GM19438 (cell line): ENCODE measurements around the gene ZNF675.
"Not testable (repeated sequence)": the region's sequence is repeated elsewhere in the genome, so short reads cannot be mapped to it uniquely, and the experiment has no call there.

Source experiments
- ATAC-seq: cut with Tn5 transposase; IDR thresholded peaks from one replicate; pipeline ENCODE4 v1.9.1; 2021; ENCODE audit warnings: low read depth; ENCODE audit not compliant: unreplicated experiment

Gene ZNF675

GRCh38 chr19:23686621-23687423 lies at the start of gene ZNF675:
Gene ZNF675 (minus strand): TSS chr19:23687212. CDS start chr19:23687033, 179 bp downstream.
- peak; percentile 78 for ATAC-seq

- not testable (repeated sequence) for ATAC-seq
Measured at GRCh38 chr19:23730729-23731465, 43.9 kb upstream of the ZNF675 start.

- ATAC-seq = not testable (repeated sequence)
Measured at GRCh38 chr19:23724161-23724560, 37.1 kb upstream of the ZNF675 start.

DNA sequence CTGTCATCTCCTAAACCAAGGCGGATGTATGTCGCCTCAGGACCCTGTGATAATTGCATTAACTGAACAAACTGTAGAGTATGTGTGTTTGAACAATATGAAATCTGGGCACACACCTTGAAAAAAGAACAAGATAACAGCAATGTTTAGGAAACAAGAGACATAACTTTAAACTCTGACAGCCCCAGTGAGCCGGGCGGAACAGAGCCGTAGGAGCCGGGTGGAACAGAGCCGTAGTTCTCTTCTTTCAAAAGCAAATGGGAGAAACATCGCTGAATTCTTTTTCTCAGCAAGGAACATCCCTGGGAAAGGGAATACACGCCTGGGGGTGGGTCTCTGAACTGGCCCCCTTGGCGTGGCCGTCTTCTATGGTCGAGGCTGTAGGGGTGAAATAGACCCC lies 31.8 kb upstream of the ZNF675 start:
- no peak for ATAC-seq

DNA sequence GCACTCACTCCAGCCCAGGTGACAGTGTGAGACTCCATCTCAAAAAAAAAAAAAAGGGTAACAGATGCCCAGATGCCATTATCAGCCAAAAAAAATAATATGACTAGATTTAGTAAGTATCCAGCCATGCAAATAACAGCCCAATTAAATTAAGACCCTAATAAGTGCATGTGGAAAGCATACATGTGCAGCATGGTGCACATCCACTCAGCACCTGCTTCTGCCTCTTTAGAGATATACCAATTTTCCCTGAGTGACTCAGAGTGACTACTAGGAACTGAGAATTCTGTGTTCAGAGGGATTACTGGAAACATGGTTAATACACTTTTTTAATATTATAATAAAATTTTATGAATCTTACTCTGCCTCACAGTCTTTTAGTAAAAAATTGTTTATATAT lies 29.8 kb upstream of the ZNF675 start:
- ATAC-seq = no peak

- no peak for ATAC-seq
Measured at GRCh38 chr19:23709347-23709746, 22.3 kb upstream of the ZNF675 start.

DNA sequence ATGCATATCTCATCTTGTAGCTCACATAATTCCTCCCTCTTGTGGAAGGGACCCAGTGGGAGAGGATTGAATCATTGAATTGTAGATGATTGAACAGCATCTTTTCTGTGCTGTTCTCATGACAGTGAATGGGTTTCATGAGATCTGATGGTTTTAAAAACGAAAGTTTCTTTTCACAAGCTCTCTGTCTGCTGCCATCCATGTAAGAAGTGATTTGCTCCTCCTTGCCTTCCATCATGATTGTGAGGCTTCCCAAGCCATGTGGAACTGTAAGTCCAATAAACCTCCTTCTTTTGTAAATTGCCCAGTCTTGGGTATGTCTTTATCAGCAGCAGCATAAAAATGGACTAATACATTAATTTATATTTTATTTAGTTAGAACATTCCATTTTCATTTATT lies 19.6 kb upstream of the ZNF675 start:
- ATAC-seq = no peak

DNA sequence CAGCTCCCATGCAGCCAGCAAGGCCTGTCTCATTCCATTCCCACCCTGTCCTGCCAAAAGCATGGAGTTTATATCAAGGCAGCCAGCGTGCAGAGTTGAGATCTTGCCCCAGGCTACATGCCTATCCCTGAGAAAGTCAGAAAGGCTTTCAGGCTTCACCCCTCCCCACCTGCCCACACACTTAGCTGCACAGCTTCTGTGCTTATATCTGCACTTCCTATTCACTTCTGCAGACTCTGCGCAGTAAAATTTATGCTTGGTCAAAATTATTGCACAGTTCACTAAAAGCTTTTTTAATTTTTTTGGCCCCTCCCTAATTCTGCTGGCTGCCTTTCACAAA lies 12.5 kb upstream of the ZNF675 start:
- ATAC-seq = no peak

GRCh38 chr19:23698711-23699520 lies 11.9 kb upstream of the ZNF675 start:
- no peak for ATAC-seq

DNA sequence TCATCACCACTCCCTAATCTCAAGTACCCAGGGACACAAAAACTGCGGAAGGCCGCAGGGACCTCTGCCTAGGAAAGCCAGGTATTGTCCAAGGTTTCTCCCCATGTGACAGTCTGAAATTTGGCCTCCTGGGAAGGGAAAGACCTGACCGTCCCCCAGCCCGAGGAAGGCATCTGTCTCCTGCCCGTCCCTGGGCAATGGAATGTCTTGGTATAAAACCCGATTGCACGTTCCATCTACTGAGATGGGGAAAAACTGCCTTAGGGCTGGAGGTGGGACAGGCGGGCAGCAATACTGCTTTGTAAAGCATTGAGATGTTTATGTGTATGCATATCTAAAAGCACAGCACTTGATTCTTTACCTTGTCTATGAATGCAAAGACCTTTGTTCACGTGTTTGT lies 5.9 kb upstream of the ZNF675 start:
- not testable (repeated sequence) for ATAC-seq

DNA sequence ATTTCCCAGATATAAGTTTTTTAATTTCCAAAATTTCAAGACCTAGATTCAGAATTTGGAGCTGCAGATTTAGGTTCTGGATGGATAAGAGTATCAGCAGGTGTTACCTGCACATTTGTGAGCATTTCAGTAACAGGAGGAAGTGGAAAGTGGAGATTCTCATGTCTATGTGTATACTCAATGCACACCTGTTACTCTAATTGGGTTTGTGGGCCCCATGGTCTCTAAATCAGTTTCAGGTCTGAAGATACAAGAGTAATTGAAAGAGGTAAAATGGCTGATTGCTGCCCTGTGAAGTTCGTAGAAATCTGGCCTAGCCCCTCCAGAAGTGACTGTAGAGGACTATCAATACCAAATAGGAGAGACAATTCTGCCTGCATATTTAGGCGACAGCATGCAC lies 13.9 kb downstream of the ZNF675 start:
- ATAC-seq = no peak

- not testable (repeated sequence) for ATAC-seq
Measured at GRCh38 chr19:23668606-23669005, 18.4 kb downstream of the ZNF675 start.

- no peak for ATAC-seq
Measured at GRCh38 chr19:23665651-23666410, 21.2 kb downstream of the ZNF675 start.

DNA sequence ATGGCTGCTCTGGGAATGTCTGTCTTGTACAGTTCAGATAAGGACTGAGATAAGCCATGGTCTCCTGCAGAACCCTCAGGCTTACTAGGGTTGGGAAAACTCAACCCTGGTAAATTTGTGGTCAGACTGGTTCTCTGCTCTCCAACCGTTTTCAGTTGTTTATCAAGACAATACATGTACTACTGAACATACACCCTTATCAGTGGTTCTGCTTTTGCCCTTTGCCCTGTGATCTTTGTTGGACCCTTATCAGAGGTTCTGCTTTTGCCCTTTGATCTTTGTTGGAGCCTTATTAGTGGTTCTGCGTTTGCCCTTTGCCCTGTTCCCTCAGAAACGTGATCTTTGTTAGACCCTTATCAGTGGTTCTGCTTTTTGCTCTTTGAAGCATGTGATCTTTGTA lies 37.2 kb downstream of the ZNF675 start:
- not testable (repeated sequence) for ATAC-seq
